Esophagus muscularis mucosa (tissue), 3 donors: ENCODE results near the gene CIB1.

Source experiments
- POLR2A ChIP-seq: fragments of 450-650 bp; IDR thresholded peaks from one replicate; pipeline ENCODE4 v1.6.1; 2017; ENCODE audit warnings: antibody characterized with exemption, moderate library complexity, mild to moderate bottlenecking, low read depth
- TF ChIP-seq, protein P1 (sequence below), 3 experiments: fragments of 200-600 bp in 2 of 3; fragments of 450-650 bp in 1 of 3; sonication (generic) in 2 of 3; IDR thresholded peaks; one replicate each; pipeline ENCODE4 v1.5.1; 2017 to 2019; ENCODE audit warnings: antibody characterized with exemption in 3 of 3, mild to moderate bottlenecking in 2 of 3, moderate library complexity in 1 of 3

DNA sequence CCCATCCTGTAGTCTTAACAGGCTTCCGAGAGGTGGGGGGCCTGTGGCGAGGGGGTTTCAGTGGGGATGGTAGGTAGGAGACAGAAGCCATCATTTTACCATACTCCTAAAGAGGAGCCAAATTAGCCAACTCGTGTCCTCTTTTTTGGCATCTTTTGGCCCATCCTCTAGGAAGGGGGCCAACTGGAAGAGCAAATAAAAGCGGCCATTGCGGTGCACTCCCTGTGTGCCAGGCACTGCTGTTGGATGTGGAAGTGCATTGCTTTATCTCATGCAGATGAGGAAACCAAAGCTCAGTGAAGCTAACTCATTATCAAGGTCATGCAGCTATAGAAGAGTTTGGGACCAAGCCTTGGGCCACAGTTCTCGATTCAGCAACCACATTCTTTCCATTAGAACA, 26.5 kb downstream of the CIB1 start:
- no peak for TF ChIP-seq POLR2A
- TF ChIP-seq, protein P1, sequence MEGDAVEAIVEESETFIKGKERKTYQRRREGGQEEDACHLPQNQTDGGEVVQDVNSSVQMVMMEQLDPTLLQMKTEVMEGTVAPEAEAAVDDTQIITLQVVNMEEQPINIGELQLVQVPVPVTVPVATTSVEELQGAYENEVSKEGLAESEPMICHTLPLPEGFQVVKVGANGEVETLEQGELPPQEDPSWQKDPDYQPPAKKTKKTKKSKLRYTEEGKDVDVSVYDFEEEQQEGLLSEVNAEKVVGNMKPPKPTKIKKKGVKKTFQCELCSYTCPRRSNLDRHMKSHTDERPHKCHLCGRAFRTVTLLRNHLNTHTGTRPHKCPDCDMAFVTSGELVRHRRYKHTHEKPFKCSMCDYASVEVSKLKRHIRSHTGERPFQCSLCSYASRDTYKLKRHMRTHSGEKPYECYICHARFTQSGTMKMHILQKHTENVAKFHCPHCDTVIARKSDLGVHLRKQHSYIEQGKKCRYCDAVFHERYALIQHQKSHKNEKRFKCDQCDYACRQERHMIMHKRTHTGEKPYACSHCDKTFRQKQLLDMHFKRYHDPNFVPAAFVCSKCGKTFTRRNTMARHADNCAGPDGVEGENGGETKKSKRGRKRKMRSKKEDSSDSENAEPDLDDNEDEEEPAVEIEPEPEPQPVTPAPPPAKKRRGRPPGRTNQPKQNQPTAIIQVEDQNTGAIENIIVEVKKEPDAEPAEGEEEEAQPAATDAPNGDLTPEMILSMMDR (IDR thresholded peaks at IDR 0.05), result no peak
